ENCODE results near the gene ST3GAL3. TPM values are rescaled to one million over a fixed set of nuclear protein-coding genes. Genes with fewer than 3 reads are reported as not detected.

The ST3GAL3 gene, protein sequence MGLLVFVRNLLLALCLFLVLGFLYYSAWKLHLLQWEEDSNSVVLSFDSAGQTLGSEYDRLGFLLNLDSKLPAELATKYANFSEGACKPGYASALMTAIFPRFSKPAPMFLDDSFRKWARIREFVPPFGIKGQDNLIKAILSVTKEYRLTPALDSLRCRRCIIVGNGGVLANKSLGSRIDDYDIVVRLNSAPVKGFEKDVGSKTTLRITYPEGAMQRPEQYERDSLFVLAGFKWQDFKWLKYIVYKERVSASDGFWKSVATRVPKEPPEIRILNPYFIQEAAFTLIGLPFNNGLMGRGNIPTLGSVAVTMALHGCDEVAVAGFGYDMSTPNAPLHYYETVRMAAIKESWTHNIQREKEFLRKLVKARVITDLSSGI
- 10 to 100 TPM; 50.7 to 62.0 TPM for total RNA-seq
- 42.9 TPM for polyA plus RNA-seq (ENCODE audit: insufficient read depth, low read depth, low replicate concordance)
- long read RNA-seq, donor 1, transcript ST3GAL3-205 (12 exons, 2,299 nt): major isoform, 6 of 7 reads
- long read RNA-seq, donor 1, partial matches to known transcripts: 0 of 7 reads
- long read RNA-seq, donor 1, other reads (novel, unspliced or antisense): 0 of 7 reads
- long read RNA-seq, donor 2, partial matches to known transcripts: 0 of 6 reads
- long read RNA-seq, donor 2, other reads (novel, unspliced or antisense): 0 of 6 reads

DNA sequence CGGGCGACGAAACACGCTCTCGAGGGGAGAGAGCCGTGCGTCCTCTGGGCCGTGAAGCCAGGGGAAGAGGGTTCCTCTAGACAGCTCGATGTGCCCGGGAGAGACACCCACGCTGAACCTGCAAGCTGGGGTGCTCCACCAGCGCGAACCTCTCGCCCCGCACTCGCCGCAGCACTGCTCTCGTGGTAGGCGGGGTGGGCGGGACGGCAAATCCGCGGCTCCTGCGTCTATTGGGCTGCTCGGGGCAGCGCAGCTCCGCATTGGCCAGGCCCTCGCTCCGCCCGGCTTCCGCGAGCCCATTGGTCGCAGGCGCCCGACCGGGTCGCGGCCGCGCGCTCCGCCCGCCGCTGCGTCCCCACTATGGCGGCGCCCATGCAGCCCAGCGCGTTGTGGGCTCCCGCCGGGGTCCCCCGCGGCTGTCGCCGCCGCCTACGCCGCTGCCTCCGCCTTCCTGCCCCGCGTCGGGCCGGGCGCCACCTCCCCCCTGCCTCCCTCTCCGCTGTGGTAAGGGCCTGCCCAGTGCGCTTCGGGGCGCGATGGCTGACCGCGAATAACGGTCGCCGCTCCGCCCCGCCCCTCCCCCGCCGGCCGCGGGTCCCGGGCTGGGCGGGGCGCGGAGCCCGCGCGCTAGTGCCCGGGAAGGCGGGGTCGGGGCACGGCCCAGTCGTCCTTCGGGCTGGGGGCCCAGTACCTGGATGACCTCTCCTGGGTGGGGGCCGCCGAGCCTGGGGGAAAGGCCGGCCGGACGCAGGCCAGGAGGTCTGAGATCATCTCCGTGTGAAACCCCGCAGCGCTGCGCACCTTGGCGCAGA, at the start of gene ST3GAL3:
TSS of gene ST3GAL3 (plus strand) at position 347 of the 812 bp plus-strand sequence. CDS start 28,727 bp downstream, outside the sequence.
- Histone ChIP-seq H3K4me3 (peak within 1 kb of the TSS; percentile 70 to 95), H3K27me3 (no peaks in the 10 kb centered on the region), H3K4me1 (peaks cover 4% of the 10 kb centered on the region), H3K36me3 (ENCODE audit: low read depth, missing control alignments) (no peaks in the 10 kb centered on the region), H3K9me3 (no peaks in the 10 kb centered on the region), H3K27ac (peak within 1 kb of the TSS; percentile 75 to 87)
- TF ChIP-seq CTCF (IDR thresholded peaks at IDR 0.05) (no peak), POLR2A (IDR thresholded peaks at IDR 0.05) (no peak)
- intact Hi-C loops (cut with DNase I; ENCODE audit: low total_unique reads): no loop called here
- peak; percentile 96 for DNase-seq
- WGBS, 2 donors: 0 to 1% methylated on average over 17 to 30 of the region's 103 CpGs

- no peak overlapping the region for H3K27ac ChIP-seq
- 91 to 93% methylated on average over 14 of the region's 14 CpGs for whole genome bisulfite sequencing, 2 donors
- H3K27me3 ChIP-seq: no peaks in the 10 kb centered on the region
- H3K36me3 ChIP-seq (ENCODE audit: low read depth, missing control alignments): no peaks in the 10 kb centered on the region
- H3K4me1 ChIP-seq: no peaks in the 10 kb centered on the region
- no peak overlapping the region for H3K4me3 ChIP-seq
- intact Hi-C loops (cut with DNase I; ENCODE audit: low total_unique reads): no loop called here
- no peak for DNase-seq
- no peak for TF ChIP-seq CTCF (IDR thresholded peaks at IDR 0.05)
- no peak for TF ChIP-seq POLR2A (IDR thresholded peaks at IDR 0.05)
- no peaks in the 10 kb centered on the region for H3K9me3 ChIP-seq
These were observed 47.8 kb upstream of the ST3GAL3 start for GRCh38 chr1:43659212-43660166.

DNA sequence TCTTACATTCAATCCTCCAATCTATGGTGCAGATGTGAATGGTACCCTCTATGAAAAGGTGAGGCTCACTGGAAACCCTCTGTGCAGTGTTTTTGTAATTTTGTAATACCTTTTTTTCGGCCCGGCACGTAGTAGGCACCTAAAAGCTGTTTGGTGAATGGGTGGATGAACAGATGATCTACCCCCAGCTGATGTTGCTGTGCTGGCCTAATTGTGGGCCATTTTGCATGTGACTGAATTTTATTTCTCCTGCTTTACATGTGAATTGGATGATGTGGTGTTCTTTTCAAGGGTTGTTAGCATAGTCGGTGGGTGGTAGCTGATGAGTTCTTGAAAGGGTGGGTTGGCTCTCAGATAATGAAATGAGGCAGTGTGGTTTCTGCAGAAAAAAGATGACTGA, 47.0 kb upstream of the ST3GAL3 start:
- H3K9me3 ChIP-seq: no peaks in the 10 kb centered on the region
- intact Hi-C loops (cut with DNase I; ENCODE audit: low total_unique reads): no loop called here
- H3K27me3 ChIP-seq: no peaks in the 10 kb centered on the region
- no peak overlapping the region for H3K27ac ChIP-seq
- no peaks in the 10 kb centered on the region for H3K36me3 ChIP-seq (ENCODE audit: low read depth, missing control alignments)
- no peaks in the 10 kb centered on the region for H3K4me1 ChIP-seq
- no peak for TF ChIP-seq CTCF (IDR thresholded peaks at IDR 0.05)
- no peak for TF ChIP-seq POLR2A (IDR thresholded peaks at IDR 0.05)
- 84 to 90% methylated on average over 4 of the region's 4 CpGs for WGBS, 2 donors
- H3K4me3 ChIP-seq: no peak overlapping the region
- no peak for DNase-seq

DNA sequence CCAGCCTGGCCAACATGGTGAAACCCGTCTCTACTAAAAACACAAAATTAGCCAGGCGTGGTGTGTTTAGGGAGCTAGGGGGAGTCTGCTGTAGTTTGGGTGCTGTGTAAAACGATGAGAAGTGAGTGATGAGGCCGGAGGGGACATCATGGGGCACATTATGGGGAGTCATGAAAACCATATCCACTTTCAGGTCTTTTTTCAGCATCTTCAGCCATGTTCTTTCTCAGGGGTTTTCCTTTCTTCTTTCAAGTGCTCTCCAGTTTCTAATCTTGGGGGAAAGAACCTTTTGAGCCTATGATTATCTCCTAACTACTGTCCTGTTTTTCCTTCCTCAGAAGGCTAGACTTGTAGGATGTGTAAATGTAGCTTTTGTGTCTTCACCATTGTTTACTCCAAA, 43.0 kb upstream of the ST3GAL3 start:
- Histone ChIP-seq H3K27ac (no peak overlapping the region), H3K9me3 (no peaks in the 10 kb centered on the region), H3K4me1 (no peaks in the 10 kb centered on the region), H3K36me3 (ENCODE audit: low read depth, missing control alignments) (no peaks in the 10 kb centered on the region), H3K27me3 (no peaks in the 10 kb centered on the region), H3K4me3 (no peak overlapping the region)
- no peak for TF ChIP-seq POLR2A (IDR thresholded peaks at IDR 0.05)
- no peak for TF ChIP-seq CTCF (IDR thresholded peaks at IDR 0.05)
- intact Hi-C loops (cut with DNase I; ENCODE audit: low total_unique reads): no loop called here
- WGBS, 2 donors: 78 to 80% methylated on average over 4 of the region's 4 CpGs
- DNase-seq: no peak

All from testis (tissue), 5 donors.